ENCODE measurements around the gene CLTA.
"Not testable (repeated sequence)": the region's sequence is repeated elsewhere in the genome, so short reads cannot be mapped to it uniquely, and the experiment has no call there.

The CLTA gene

GRCh38 chr9:36218011-36218410 is 27.3 kb downstream of the CLTA start:
- TF ChIP-seq TAF1 (IDR thresholded peaks at IDR 0.05; ENCODE audit: borderline replicate concordance, low read depth, low read length) = no peak
- no peak for TF ChIP-seq POLR2A (IDR thresholded peaks at IDR 0.05; ENCODE audit: low read depth, low read length)
- FAIRE-seq (no peak), DNase-seq (ENCODE audit: insufficient read length) (no peak)

- FAIRE-seq (no peak), DNase-seq (ENCODE audit: insufficient read length) (no peak)
- TF ChIP-seq TAF1 (IDR thresholded peaks at IDR 0.05; ENCODE audit: borderline replicate concordance, low read depth, low read length) (no peak), POLR2A (IDR thresholded peaks at IDR 0.05; ENCODE audit: low read depth, low read length) (no peak), POLR2AphosphoS5 (IDR thresholded peaks at IDR 0.05; ENCODE audit: low read depth, low read length) (no peak)
These were observed 27.7 kb downstream of the CLTA start for GRCh38 chr9:36218411-36218901.

GRCh38 chr9:36221667-36222066 is 30.9 kb downstream of the CLTA start:
- TF ChIP-seq POLR2AphosphoS5 (IDR thresholded peaks at IDR 0.05; ENCODE audit: low read depth, low read length) (no peak), TAF1 (IDR thresholded peaks at IDR 0.05; ENCODE audit: borderline replicate concordance, low read depth, low read length) (no peak), POLR2A (IDR thresholded peaks at IDR 0.05; ENCODE audit: low read depth, low read length) (no peak)
- FAIRE-seq (no peak), DNase-seq (ENCODE audit: insufficient read length) (no peak)

- FAIRE-seq (no peak), DNase-seq (ENCODE audit: insufficient read length) (no peak)
- TF ChIP-seq POLR2AphosphoS5 (IDR thresholded peaks at IDR 0.05; ENCODE audit: low read depth, low read length) = no peak
- TF ChIP-seq POLR2A (IDR thresholded peaks at IDR 0.05; ENCODE audit: low read depth, low read length) = no peak
- no peak for TF ChIP-seq TAF1 (IDR thresholded peaks at IDR 0.05; ENCODE audit: borderline replicate concordance, low read depth, low read length)
These were observed 31.7 kb downstream of the CLTA start for GRCh38 chr9:36222449-36222848.

- TF ChIP-seq TAF1 (IDR thresholded peaks at IDR 0.05; ENCODE audit: borderline replicate concordance, low read depth, low read length) (no peak), POLR2A (IDR thresholded peaks at IDR 0.05; ENCODE audit: low read depth, low read length) (no peak), POLR2AphosphoS5 (IDR thresholded peaks at IDR 0.05; ENCODE audit: low read depth, low read length) (no peak)
- DNase-seq (ENCODE audit: insufficient read length) (no peak), FAIRE-seq (no peak)
These were observed 46.5 kb downstream of the CLTA start for GRCh38 chr9:36237230-36237629.

GRCh38 chr9:36239205-36239604 is 48.5 kb downstream of the CLTA start:
- not testable (repeated sequence) for DNase-seq (ENCODE audit: insufficient read length); FAIRE-seq

- not testable (repeated sequence) for DNase-seq (ENCODE audit: insufficient read length); FAIRE-seq
These were observed 49.0 kb downstream of the CLTA start for GRCh38 chr9:36239675-36240074.

GRCh38 chr9:36245906-36246305 is 55.2 kb downstream of the CLTA start:
- FAIRE-seq (no peak), DNase-seq (ENCODE audit: insufficient read length) (no peak)
- TF ChIP-seq POLR2AphosphoS5 (IDR thresholded peaks at IDR 0.05; ENCODE audit: low read depth, low read length) (no peak), TAF1 (IDR thresholded peaks at IDR 0.05; ENCODE audit: borderline replicate concordance, low read depth, low read length) (no peak), POLR2A (IDR thresholded peaks at IDR 0.05; ENCODE audit: low read depth, low read length) (no peak)

GRCh38 chr9:36247356-36247755 is 56.6 kb downstream of the CLTA start:
- FAIRE-seq = no peak
- TF ChIP-seq POLR2AphosphoS5 (IDR thresholded peaks at IDR 0.05; ENCODE audit: low read depth, low read length) = no peak
- TF ChIP-seq TAF1 (IDR thresholded peaks at IDR 0.05; ENCODE audit: borderline replicate concordance, low read depth, low read length) = no peak
- TF ChIP-seq POLR2A (IDR thresholded peaks at IDR 0.05; ENCODE audit: low read depth, low read length) = no peak
- DNase-seq (ENCODE audit: insufficient read length) = no peak

- FAIRE-seq; DNase-seq (ENCODE audit: insufficient read length): not testable (repeated sequence)
These were observed 57.3 kb downstream of the CLTA start for GRCh38 chr9:36248061-36248460.

- no peak for TF ChIP-seq POLR2AphosphoS5 (IDR thresholded peaks at IDR 0.05; ENCODE audit: low read depth, low read length)
- TF ChIP-seq POLR2A (IDR thresholded peaks at IDR 0.05; ENCODE audit: low read depth, low read length) = no peak
- no peak for TF ChIP-seq TAF1 (IDR thresholded peaks at IDR 0.05; ENCODE audit: borderline replicate concordance, low read depth, low read length)
- FAIRE-seq (peak; percentile 74), DNase-seq (ENCODE audit: insufficient read length) (no peak)
These were observed 58.5 kb downstream of the CLTA start for GRCh38 chr9:36249189-36249588.

- no peak for FAIRE-seq
- TF ChIP-seq POLR2AphosphoS5 (IDR thresholded peaks at IDR 0.05; ENCODE audit: low read depth, low read length) (no peak), TAF1 (IDR thresholded peaks at IDR 0.05; ENCODE audit: borderline replicate concordance, low read depth, low read length) (no peak), POLR2A (IDR thresholded peaks at IDR 0.05; ENCODE audit: low read depth, low read length) (no peak)
- DNase-seq (ENCODE audit: insufficient read length) = no peak
These were observed 59.4 kb downstream of the CLTA start for GRCh38 chr9:36250079-36250478.

GRCh38 chr9:36251428-36251827 is 60.7 kb downstream of the CLTA start:
- DNase-seq (ENCODE audit: insufficient read length) (no peak), FAIRE-seq (no peak)
- TF ChIP-seq TAF1 (IDR thresholded peaks at IDR 0.05; ENCODE audit: borderline replicate concordance, low read depth, low read length) = no peak
- TF ChIP-seq POLR2AphosphoS5 (IDR thresholded peaks at IDR 0.05; ENCODE audit: low read depth, low read length) = no peak
- TF ChIP-seq POLR2A (IDR thresholded peaks at IDR 0.05; ENCODE audit: low read depth, low read length) = no peak
